Inflammatory macrophage treated with lipopolysaccharide for 1 hour (primary cell): Measurements from ENCODE around the gene RNF217.

Source experiments
- DNase-seq, 2 donors: peaks; one replicate each; pipeline ENCODE4 v3.0.0-alpha.2; 2020 to 2022

RNF217 gene

DNA sequence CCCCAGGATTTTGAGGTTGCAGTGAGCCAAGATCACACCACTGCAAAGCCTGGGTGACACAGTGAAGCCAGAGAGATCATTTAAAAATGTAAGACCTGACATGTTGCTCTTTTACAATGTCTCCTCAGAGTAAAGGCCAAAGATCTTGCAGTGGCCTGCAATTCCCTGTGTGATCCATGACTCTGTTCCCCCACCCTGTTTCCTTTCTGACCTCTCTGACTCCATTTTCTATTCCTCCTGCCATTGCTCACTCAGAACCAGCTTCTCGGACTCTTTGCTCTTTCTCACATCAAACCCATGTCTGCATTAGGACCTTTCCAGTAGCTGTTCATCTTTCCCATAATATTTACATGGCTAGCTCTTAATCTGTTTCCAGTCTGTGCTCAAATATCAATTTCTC is 28.8 kb downstream of the RNF217 start:
- no peak for DNase-seq

DNA sequence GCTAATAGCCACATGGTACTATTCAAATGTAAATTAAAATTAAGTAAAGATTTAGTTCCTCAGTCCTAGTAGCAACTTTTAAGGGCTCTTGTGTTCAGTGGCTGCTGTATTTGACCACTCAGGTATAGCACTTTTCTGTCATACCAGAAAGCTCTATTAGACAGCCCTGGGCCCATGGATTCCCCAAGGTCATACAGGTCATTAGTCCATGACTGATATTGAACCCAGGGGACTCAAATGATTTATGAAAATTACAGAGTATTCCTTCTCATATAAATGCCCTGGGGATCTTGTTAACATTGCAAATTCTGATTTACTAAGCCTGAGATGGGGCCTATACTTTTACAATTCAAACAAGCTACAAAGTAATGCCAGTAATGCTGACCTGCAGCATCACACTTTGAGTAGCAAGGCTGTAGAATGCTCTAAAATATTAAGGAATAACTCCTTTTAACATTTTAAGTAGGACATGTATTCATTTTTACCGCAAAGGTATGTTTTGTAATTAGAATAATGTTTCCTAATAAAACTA is 29.6 kb downstream of the RNF217 start:
- DNase-seq = no peak

GRCh38 chr6:124993327-124993726 is 31.1 kb downstream of the RNF217 start:
- no peak for DNase-seq

DNA sequence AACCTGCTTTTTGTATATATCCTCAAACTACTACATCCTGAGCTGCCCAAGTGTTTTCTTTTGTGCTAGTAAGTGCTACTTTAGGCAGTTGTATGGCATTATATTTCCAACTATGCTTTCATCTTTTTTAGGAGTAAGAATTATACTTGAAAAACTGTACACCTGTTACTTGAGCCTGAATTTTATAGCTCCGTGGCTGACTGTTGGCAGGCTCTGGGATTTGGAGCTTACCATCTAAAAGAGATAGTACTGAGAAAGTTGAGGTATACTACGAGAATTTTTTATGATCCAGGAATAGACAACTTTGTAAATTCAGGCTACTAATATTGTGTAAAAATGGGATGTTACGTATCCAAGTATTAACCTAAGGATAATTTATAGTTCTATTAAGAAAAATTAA is 32.4 kb downstream of the RNF217 start:
- no peak for DNase-seq

DNA sequence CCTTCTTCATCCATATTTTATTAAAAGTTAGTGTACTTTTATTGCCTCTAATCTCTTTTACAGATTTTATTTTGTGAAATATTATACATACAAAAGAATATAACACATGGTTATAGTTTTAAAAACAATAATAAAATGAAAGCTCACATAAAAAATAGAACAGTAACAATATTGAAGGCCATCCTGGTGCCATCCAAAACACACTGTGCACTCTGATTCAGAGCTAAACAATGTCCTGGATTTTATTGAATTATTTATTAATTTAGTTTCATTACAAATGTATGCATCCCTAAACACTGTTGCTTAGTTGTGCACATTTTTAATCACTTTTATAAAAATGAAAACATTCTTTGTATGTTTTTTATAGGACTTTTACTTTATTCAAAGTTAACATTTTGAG is 32.9 kb downstream of the RNF217 start:
- no peak for DNase-seq

- DNase-seq = no peak
These were observed 33.5 kb downstream of the RNF217 start for GRCh38 chr6:124995645-124996325.

DNA sequence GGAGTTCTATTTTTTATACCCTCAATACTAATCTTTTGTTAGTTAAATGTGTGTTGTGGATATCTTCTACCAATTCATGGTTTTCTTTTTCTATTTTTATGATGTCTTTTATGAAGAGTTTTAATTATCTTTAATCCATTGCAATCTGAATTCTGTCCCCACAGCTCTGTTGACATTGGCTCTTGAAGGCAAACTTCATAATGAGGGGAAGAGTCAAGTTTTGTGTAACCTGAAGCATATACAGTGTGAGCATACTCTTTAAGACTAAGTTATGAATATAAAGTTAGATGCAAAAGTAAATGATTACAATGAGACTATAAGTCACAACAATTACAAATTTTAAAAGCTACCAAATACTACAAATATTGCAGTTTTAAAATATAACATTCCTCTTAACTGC is 34.2 kb downstream of the RNF217 start:
- DNase-seq = no peak

- no peak for DNase-seq
These were observed 35.1 kb downstream of the RNF217 start for GRCh38 chr6:124997196-124997875.

DNA sequence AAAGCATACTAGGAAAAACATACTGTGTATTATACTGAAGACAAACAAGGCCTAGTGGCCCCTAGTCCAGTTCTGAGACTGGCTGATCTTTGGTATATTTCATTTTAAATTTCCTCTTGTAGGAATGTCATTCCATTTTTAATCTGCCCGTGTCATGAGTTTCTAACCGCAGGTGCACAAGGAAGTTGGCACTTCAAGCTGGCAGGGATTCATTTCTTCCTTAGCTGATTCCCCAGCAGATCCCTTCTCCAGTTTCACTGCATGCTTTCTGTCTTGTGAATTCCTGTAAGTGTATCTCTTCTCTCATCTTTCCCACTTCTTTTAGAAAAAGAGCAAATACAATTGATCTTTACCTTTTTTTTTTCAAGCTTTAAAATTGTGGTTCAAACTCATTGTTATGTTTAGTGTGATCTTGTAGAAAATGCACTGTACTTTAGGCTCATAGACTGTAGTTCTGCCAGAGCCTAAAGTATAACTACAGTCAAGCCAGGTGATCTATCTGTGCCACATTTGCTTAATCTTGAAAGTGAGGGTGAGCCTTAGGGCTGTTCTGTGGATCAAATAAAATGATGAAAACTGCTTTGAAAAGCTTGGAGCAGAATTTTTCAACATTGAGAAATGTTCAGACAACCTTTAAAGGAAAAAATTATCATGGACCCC is 37.0 kb downstream of the RNF217 start:
- DNase-seq = no peak

DNA sequence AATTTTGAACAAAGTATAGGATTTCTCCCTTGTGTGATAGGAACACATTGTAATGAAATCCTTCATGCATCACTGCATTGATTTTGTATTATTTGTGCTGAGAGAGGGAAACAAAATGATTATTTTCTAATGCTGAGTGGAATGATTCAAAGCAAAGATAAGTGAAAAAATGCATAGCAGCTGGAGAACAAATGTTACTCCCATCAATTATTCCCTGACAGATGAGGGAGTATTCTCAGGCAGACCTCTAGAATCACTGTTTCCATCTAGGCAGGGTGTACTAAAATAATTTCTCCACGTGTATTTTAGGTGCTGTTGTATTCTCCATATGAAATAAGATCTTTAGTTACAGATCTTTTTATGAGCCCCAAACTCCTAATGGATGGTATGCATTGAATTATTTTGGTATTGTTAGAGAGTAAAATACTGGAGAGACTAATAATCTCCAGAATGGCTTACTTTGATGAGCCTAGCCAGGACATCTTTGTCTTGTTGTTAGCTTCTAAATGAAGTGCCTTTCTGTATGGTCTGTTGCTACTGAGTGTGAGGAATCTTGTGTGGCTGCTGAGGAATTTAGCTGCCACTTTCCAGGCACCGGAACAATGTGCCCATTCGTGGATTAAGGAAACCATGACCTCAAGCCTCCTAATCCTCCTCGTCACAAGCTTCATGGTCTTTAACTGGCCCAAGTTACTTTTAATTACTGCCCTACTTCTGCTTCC is 39.6 kb downstream of the RNF217 start:
- no peak for DNase-seq

DNA sequence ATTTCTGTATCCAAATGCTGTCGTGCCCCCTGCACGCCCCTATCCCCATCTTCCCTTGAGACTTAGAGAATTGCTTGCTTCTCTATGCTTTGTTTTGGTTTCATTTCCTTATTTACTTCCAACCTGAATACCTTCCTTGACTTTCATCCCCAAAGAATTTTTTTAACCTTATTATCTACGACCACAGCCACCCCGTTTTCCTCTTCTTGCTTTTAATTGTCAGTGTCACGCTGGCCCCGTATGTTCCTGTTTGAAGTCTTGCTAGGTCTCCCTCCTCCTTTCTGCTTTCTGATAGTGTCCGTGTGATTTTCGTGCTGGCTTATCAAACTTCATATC is 40.1 kb downstream of the RNF217 start:
- no peak for DNase-seq

GRCh38 chr6:125003070-125003469 is 40.8 kb downstream of the RNF217 start:
- no peak for DNase-seq

DNA sequence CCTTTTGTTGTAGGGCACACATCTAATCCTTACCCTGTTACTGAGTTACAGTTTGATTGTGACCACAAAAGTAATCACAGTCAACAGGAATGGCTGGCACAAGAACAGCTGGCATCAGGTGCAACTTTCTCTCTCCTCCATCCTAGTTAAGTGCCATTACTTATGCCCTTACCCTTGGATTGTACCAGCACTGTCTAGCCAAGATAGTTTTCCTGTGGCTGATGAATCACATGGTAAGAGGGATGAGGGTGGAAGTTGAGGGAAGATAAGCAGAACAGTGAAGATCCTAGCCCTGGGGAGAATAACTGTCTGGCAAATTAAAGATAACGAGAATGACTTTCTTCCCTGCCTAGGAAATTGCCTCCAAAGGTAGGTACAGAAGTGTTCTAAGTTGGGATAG is 42.0 kb downstream of the RNF217 start:
- no peak for DNase-seq

DNA sequence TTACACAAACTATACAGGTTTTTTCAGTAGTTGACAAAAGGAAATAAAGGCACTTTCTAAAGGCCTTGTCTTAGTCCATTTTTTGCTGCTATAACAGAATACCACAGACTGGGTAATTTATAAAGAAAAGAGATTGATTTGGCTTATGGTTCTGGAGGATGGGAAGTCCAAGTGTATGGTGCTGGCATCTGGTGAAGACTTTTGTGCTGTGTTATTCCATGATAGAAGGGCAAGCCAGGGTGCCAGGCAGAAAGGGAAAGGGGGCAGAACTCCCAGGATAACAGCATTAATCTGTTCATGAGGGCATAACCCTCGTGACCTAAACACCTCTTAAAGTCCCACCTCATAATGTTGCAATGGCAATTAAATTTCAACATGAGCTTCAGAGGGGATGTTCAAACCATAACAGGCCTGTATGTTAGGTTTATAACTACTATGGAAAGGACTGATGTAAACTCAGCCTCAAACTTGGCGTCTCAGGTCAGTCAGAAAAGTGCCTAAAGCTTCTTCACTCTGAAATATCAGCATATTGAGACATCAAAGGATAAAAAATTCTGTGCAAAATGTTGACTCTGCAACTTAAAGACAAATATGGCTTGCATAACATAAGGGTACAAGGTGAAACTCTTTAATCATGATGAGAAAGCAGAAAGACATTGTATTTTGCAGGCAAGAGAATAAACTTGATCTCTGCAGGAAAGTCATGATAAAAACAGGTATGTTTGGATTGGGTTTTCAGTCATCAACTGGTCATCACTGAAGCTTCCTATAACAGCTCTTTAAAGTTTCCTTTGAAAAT is 42.8 kb downstream of the RNF217 start:
- DNase-seq = no peak

DNA sequence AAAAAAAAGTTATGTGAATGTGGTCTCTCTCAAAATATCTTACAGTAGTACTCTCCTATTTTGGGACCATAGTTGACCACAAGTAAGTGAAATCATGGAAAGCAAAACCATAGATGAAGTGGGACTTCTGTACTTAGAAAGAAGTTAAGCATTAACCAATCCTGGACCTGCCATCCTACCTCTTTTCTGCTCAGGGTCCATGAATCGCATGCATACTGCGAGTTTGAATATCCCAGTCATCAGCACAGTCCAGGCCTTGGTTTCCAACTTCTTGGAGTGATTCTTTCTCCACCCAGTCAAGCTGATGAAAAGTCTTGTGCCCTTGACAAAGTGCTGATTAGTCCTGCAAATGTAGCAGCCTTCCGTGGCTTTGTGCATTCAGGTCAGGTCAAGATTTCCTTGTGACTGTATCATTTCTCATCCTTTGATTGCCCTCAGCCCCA is 46.0 kb downstream of the RNF217 start:
- peak in 1 of 2 donors; percentile 17 for DNase-seq

GRCh38 chr6:125008957-125009356 is 46.7 kb downstream of the RNF217 start:
- DNase-seq = no peak

- no peak for DNase-seq
These were observed 47.3 kb downstream of the RNF217 start for GRCh38 chr6:125009578-125009977.

DNA sequence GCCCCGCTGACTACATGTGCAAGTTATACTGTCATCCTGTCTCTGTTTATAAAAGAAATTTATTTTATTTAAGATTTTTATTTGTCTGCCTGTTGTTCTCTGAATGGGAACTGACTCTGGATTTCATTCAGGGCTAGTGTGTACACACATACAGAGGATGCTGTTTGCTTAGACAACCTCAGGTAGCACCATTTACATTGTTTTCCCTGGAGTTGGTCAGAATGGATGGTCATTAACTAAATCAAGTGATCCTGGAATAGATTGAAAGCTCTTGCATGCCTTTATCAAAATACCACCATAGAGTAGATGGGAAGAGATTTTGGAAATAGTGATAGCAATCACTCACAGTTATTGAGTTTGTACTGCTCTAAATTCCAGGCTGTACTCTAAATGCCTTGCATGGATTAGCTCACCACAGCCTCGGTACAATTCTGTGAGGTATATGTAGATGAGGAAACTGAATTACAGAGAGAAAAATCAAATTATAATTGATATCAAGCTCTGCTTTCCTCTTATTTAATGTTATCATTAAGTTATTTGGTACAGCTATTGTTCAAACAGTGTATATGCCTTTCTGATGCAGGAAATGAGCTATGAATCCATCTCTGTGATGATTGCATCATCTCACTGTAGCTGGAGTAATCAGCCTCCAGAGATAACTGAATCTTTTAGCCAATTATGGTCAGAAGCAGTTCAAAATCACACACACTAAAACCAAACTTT is 51.9 kb downstream of the RNF217 start:
- no peak for DNase-seq

DNA sequence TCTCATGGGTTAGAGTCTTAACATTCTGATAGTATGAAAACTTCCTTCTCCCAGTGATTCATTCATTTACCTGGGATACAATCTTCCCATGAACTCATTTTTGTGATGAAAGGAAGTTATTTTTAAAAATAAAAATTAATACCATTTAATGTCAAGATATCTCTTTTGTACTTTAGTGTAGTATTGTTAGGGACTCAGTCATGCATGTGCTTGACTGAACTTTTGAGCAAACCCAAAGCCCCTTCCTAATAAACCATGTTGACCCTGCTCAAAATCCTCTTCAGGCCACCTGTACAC is 52.4 kb downstream of the RNF217 start:
- no peak for DNase-seq

DNA sequence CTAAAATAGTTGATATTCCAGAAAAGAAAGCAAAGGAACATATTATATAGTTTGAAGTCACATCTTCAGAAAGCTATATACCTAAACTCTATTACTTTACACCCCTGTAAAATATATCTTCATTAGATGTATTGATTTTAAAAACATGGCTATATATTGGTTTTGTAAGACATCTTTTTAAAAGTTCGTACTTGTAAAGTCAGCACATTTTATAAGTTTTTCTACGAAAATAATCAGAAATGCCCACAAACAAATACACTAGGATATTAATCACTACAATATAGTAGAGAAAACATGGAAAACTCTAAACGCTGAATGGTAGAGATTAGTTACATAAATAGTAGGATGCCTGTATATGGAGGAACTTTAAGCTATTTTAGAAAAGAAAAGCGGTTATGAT is 52.9 kb downstream of the RNF217 start:
- DNase-seq = no peak

- no peak for DNase-seq
These were observed 55.9 kb downstream of the RNF217 start for GRCh38 chr6:125018136-125018535.

- no peak for DNase-seq
These were observed 57.0 kb downstream of the RNF217 start for GRCh38 chr6:125019281-125019680.
